Chondrocyte (in vitro differentiated cells): ENCODE measurements around the gene CABS1. TPM values are rescaled to one million over a fixed set of nuclear protein-coding genes. Genes with fewer than 3 reads are reported as not detected.

ENCODE experiments used
- DNase-seq: peaks from one replicate; pipeline ENCODE4 v3.0.0; 2021; ENCODE audit warnings: mixed read lengths, low spot score
- H3K27ac Mint-ChIP-seq: one replicate; pipeline ENCODE4 v1.8.0; 2021; ENCODE audit warnings: mild to moderate bottlenecking, moderate library complexity, mixed read lengths; ENCODE audit not compliant: unreplicated experiment
- H3K27me3 Mint-ChIP-seq: 2 replicates; pipeline ENCODE4 v1.8.0; 2021; ENCODE audit warnings: low read depth, mixed read lengths
- H3K36me3 Mint-ChIP-seq: 2 replicates; pipeline ENCODE4 v1.8.0; 2021; ENCODE audit warnings: low read depth, mixed read lengths
- H3K4me1 Mint-ChIP-seq: 2 replicates; pipeline ENCODE4 v1.8.0; 2021; ENCODE audit warnings: low read depth, mild to moderate bottlenecking, mixed read lengths
- H3K4me3 Mint-ChIP-seq: one replicate; pipeline ENCODE4 v1.8.0; 2021; ENCODE audit warnings: mild to moderate bottlenecking, moderate library complexity, mixed read lengths; ENCODE audit not compliant: unreplicated experiment
- H3K9me3 Mint-ChIP-seq: 2 replicates; pipeline ENCODE4 v1.8.0; 2021; ENCODE audit warnings: low read depth, mixed read lengths
- long read RNA-seq: library from polyadenylated mRNA; stranded (forward); transcript quantifications from one replicate; pipeline ENCODE4 v2.0.0, GENCODE V29; 2021
- total RNA-seq: library from RNA; stranded (reverse); gene quantifications from 3 replicates; pipeline ENCODE4 v1.2.1, GENCODE V29; 2021
- TF ChIP-seq, protein P1 (sequence below): fragments of 200-600 bp; sonication (generic); IDR thresholded peaks from 2 replicates; pipeline ENCODE4 v1.5.0; 2021; ENCODE audit warnings: antibody characterized with exemption, mild to moderate bottlenecking, moderate library complexity

Gene CABS1
- total RNA-seq: not detected in 3 replicates
- long read RNA-seq: 0 reads

DNA sequence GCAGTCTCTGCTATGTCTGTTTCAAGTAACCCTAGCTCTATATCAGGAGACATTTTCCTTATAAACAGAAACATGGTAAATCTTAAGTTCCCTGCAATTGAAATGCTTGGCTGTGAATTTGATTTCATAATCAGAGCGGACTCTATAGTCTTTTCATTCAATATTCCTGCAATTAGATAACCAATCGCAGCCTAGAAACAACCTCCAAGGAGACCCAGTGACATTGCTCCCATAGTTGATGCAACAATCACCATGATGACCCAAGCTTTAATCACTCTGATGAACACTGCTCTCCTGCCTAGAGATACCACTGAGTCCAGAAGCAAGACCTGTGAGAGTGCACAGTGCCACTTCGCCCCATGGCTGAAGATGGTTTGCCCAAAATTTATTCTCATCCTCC is at the start of gene CABS1:
Gene CABS1 (plus strand): TSS at position 301 of the 400 bp plus-strand sequence. CDS start 59 bp downstream, at position 360.
- TF ChIP-seq, protein P1, sequence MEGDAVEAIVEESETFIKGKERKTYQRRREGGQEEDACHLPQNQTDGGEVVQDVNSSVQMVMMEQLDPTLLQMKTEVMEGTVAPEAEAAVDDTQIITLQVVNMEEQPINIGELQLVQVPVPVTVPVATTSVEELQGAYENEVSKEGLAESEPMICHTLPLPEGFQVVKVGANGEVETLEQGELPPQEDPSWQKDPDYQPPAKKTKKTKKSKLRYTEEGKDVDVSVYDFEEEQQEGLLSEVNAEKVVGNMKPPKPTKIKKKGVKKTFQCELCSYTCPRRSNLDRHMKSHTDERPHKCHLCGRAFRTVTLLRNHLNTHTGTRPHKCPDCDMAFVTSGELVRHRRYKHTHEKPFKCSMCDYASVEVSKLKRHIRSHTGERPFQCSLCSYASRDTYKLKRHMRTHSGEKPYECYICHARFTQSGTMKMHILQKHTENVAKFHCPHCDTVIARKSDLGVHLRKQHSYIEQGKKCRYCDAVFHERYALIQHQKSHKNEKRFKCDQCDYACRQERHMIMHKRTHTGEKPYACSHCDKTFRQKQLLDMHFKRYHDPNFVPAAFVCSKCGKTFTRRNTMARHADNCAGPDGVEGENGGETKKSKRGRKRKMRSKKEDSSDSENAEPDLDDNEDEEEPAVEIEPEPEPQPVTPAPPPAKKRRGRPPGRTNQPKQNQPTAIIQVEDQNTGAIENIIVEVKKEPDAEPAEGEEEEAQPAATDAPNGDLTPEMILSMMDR: no peak
- Mint-ChIP-seq H3K36me3 (no peaks in the 10 kb centered on the region), H3K9me3 (no peaks in the 10 kb centered on the region), H3K4me1 (no peaks in the 10 kb centered on the region), H3K27me3 (peaks cover 3% of the 10 kb centered on the region), H3K27ac (no peak within 1 kb of the TSS), H3K4me3 (no peak within 1 kb of the TSS)
- no peak for DNase-seq

DNA sequence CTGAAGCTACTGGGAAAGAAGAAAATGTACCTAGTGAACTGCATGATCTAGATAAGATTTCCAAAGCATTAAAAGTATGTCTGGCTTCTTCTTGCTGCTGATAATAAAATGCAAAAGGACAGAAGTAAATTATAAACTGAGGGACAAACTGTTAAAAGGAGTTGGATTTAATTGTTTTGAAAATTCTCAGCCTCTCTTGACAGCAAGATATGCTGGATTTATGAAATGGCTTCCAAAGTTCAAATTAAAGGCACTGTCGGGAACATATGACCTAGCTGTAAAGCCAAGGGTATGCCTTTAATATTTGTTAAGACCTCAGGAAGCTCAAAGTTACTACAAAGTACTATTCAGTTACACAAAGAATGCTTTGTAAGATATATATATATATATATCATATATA is 46.1 kb upstream of the CABS1 start:
- no peak for DNase-seq
- no peak overlapping the region for H3K4me3 Mint-ChIP-seq
- peaks cover 2% of the 10 kb centered on the region for H3K27me3 Mint-ChIP-seq
- TF ChIP-seq, protein P1: no peak
- no peak overlapping the region for H3K27ac Mint-ChIP-seq
- no peaks in the 10 kb centered on the region for H3K36me3 Mint-ChIP-seq
- no peaks in the 10 kb centered on the region for H3K9me3 Mint-ChIP-seq
- no peaks in the 10 kb centered on the region for H3K4me1 Mint-ChIP-seq

DNA sequence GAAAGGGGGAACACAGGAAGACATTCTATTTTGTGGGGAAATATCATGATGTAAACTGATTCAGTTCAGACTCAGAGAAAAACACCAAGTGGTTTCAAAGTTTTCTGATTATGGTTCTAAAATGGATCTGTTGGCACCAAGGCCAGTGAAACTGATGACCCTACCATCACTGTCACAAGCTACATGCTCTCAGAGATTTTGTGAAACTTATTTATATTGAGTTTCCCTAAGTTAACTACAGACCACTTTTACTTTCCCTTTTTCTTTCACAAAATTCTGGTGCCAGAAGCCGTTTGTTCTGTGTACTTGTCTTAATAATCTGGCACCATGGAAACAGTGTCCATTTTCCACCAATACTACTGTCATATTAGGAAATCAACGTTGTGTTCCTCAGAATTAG is 43.4 kb upstream of the CABS1 start:
- no peak overlapping the region for H3K4me3 Mint-ChIP-seq
- TF ChIP-seq, protein P1: no peak
- no peaks in the 10 kb centered on the region for H3K9me3 Mint-ChIP-seq
- peaks cover 2% of the 10 kb centered on the region for H3K27me3 Mint-ChIP-seq
- no peaks in the 10 kb centered on the region for H3K36me3 Mint-ChIP-seq
- no peaks in the 10 kb centered on the region for H3K4me1 Mint-ChIP-seq
- no peak for DNase-seq
- H3K27ac Mint-ChIP-seq: no peak overlapping the region

DNA sequence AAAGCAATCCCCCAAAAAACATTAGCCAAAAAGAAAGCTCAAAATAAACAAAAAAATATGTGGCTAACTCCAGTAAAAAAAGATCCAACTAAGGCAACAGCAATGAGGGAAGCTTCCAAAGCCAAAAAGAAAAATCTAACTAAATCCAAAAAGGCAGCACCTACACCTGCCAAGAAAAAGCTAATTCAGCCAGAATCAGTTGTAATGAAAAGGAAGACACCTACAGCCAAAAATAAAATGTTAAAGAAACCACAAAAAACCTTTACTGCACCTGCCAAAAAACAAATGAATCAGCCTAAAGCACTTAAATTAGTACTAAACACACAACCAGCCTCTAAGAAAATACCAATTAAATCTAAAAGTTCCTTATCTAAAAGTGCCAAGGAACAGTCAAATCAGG is 37.2 kb upstream of the CABS1 start:
- TF ChIP-seq, protein P1: no peak
- Mint-ChIP-seq H3K36me3 (no peaks in the 10 kb centered on the region), H3K4me1 (no peaks in the 10 kb centered on the region), H3K4me3 (no peak overlapping the region), H3K27me3 (peaks cover 2% of the 10 kb centered on the region), H3K9me3 (no peaks in the 10 kb centered on the region), H3K27ac (no peak overlapping the region)
- no peak for DNase-seq

DNA sequence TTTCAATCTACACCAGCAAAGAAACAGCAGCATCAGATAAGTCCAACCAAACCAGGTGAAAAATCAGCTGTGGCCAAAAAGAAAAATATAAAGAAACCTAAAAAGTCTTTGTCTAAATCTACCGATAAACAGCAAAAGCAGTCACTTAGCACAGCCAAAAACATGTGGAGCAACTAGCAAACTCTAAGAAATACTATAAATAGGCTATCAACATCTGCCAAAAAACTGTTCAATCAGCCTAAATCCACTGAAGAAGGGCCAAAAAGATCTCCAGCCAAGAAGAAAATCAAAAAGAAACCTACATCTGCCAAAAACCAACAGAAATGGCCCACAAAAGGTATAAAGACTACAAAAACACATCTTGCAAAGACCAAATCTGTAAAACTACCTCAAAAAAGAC is 36.7 kb upstream of the CABS1 start:
- H3K27me3 Mint-ChIP-seq: peaks cover 2% of the 10 kb centered on the region
- H3K36me3 Mint-ChIP-seq: no peaks in the 10 kb centered on the region
- TF ChIP-seq, protein P1: no peak
- DNase-seq: no peak
- H3K4me3 Mint-ChIP-seq: no peak overlapping the region
- H3K27ac Mint-ChIP-seq: no peak overlapping the region
- no peaks in the 10 kb centered on the region for H3K4me1 Mint-ChIP-seq
- no peaks in the 10 kb centered on the region for H3K9me3 Mint-ChIP-seq
